ENCODE results near the gene ARNT2.

GRCh38 chr15:80562033-80562432, 157.9 kb downstream of the ARNT2 start:
- TF ChIP-seq, protein P1, sequence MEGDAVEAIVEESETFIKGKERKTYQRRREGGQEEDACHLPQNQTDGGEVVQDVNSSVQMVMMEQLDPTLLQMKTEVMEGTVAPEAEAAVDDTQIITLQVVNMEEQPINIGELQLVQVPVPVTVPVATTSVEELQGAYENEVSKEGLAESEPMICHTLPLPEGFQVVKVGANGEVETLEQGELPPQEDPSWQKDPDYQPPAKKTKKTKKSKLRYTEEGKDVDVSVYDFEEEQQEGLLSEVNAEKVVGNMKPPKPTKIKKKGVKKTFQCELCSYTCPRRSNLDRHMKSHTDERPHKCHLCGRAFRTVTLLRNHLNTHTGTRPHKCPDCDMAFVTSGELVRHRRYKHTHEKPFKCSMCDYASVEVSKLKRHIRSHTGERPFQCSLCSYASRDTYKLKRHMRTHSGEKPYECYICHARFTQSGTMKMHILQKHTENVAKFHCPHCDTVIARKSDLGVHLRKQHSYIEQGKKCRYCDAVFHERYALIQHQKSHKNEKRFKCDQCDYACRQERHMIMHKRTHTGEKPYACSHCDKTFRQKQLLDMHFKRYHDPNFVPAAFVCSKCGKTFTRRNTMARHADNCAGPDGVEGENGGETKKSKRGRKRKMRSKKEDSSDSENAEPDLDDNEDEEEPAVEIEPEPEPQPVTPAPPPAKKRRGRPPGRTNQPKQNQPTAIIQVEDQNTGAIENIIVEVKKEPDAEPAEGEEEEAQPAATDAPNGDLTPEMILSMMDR (IDR thresholded peaks at IDR 0.05) = no peak
- TF ChIP-seq FOXM1 (IDR thresholded peaks at IDR 0.05; ENCODE audit: low read depth) = no peak
- TF ChIP-seq EZH2phosphoT487 (IDR thresholded peaks at IDR 0.05; ENCODE audit: borderline replicate concordance, low read depth) = no peak
- no peak for TF ChIP-seq POLR2AphosphoS5 (IDR thresholded peaks at IDR 0.05; ENCODE audit: low read depth, low read length)
- no peak for TF ChIP-seq MAX (IDR thresholded peaks at IDR 0.05; ENCODE audit: low read depth)
- TF ChIP-seq MXI1 (IDR thresholded peaks at IDR 0.05; ENCODE audit: low read depth, low read length) = no peak
- TF ChIP-seq, protein P2, sequence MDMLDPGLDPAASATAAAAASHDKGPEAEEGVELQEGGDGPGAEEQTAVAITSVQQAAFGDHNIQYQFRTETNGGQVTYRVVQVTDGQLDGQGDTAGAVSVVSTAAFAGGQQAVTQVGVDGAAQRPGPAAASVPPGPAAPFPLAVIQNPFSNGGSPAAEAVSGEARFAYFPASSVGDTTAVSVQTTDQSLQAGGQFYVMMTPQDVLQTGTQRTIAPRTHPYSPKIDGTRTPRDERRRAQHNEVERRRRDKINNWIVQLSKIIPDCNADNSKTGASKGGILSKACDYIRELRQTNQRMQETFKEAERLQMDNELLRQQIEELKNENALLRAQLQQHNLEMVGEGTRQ (IDR thresholded peaks at IDR 0.05; ENCODE audit: borderline replicate concordance, low read depth, low read length) = no peak
